ENCODE measurements around the gene FLT1.

The FLT1 gene

GRCh38 chr13:28322256-28322905 is 172.5 kb downstream of the FLT1 start:
- H3K4me3 ChIP-seq (ENCODE audit: low read depth, low read length), result no peak overlapping the region
- no peak overlapping the region for H3K27ac ChIP-seq

GRCh38 chr13:28321756-28322155 is 173.2 kb downstream of the FLT1 start:
- no peak for DNase-seq
- H3K9me3 ChIP-seq (ENCODE audit: severe bottlenecking), result no peaks in the 10 kb centered on the region
- no peak for TF ChIP-seq CTCF (IDR thresholded peaks at IDR 0.05; ENCODE audit: low read depth, low read length)
- H3K27ac ChIP-seq, result no peak overlapping the region
- no peaks in the 10 kb centered on the region for H3K36me3 ChIP-seq
- H3K27me3 ChIP-seq (ENCODE audit: insufficient read depth, low read depth, severe bottlenecking), result no peaks in the 10 kb centered on the region
- H3K4me3 ChIP-seq (ENCODE audit: low read depth, low read length), result no peak overlapping the region

More at GRCh38 chr13:28322256-28322905, 172.5 kb downstream of the FLT1 start:
- no peak for DNase-seq
- H3K27me3 ChIP-seq (ENCODE audit: insufficient read depth, low read depth, severe bottlenecking), result no peaks in the 10 kb centered on the region
- TF ChIP-seq CTCF (IDR thresholded peaks at IDR 0.05; ENCODE audit: low read depth, low read length), result no peak
- no peaks in the 10 kb centered on the region for H3K36me3 ChIP-seq
- H3K9me3 ChIP-seq (ENCODE audit: severe bottlenecking), result no peaks in the 10 kb centered on the region

DNA sequence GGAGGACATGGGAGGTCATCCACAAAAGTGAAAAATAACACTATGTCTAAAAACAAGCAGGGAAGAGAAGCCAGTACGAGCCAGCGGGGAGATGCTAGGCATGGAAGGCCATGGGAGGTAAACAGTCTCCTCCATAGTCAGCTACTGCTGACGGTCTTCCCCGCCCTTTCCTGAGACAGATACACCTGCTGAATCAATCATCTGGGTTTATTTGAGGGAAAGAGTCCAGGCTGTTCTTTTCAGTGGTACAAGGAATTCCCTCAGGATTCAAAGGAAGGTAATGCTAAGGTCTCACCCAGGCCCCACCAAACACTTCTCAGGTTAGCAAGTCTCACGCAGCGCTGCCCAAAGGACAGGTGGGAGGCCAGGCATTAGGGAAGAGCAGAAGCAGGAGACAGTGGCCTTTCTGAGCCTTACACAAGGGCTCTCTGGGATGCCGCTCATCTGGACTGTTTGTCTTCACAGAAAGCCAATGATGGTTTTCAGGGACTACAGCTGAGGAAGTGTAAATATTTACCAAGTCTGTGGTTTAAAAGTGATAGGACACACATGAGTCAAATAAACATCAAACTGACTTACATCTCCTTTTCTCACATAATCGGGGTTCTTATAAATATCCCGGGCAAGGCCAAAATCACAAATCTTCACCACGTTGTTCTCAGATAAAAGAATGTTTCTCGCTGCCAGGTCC is 173.9 kb downstream of the FLT1 start:
- Histone ChIP-seq H3K9me3 (ENCODE audit: severe bottlenecking) (no peaks in the 10 kb centered on the region), H3K27ac (no peak overlapping the region), H3K36me3 (no peaks in the 10 kb centered on the region), H3K27me3 (ENCODE audit: insufficient read depth, low read depth, severe bottlenecking) (no peaks in the 10 kb centered on the region), H3K4me3 (ENCODE audit: low read depth, low read length) (no peak overlapping the region)
- no peak for TF ChIP-seq CTCF (IDR thresholded peaks at IDR 0.05; ENCODE audit: low read depth, low read length)
- DNase-seq, result no peak

GRCh38 chr13:28320209-28320608 is 174.7 kb downstream of the FLT1 start:
- no peak overlapping the region for H3K4me3 ChIP-seq (ENCODE audit: low read depth, low read length)
- no peak for DNase-seq
- no peak for TF ChIP-seq CTCF (IDR thresholded peaks at IDR 0.05; ENCODE audit: low read depth, low read length)
- H3K36me3 ChIP-seq, result no peaks in the 10 kb centered on the region
- no peaks in the 10 kb centered on the region for H3K9me3 ChIP-seq (ENCODE audit: severe bottlenecking)
- H3K27ac ChIP-seq, result no peak overlapping the region
- H3K27me3 ChIP-seq (ENCODE audit: insufficient read depth, low read depth, severe bottlenecking), result no peaks in the 10 kb centered on the region

GRCh38 chr13:28319528-28319927 is 175.4 kb downstream of the FLT1 start:
- Histone ChIP-seq H3K4me3 (ENCODE audit: low read depth, low read length) (no peak overlapping the region), H3K27ac (no peak overlapping the region), H3K36me3 (no peaks in the 10 kb centered on the region), H3K9me3 (ENCODE audit: severe bottlenecking) (no peaks in the 10 kb centered on the region), H3K27me3 (ENCODE audit: insufficient read depth, low read depth, severe bottlenecking) (no peaks in the 10 kb centered on the region)
- no peak for DNase-seq
- no peak for TF ChIP-seq CTCF (IDR thresholded peaks at IDR 0.05; ENCODE audit: low read depth, low read length)

Measured in WERI-Rb-1 (cell line).